ENCODE measurements around the gene CENPP.

The CENPP gene

GRCh38 chr9:92483627-92484545 is 158.1 kb downstream of the CENPP start:
- Histone ChIP-seq H3K9me3 (no peaks in the 10 kb centered on the region), H3K4me3 (no peak overlapping the region), H3K4me1 (peaks cover 0 to 85% (median 35%) of the 10 kb centered on the region in 4 donors), H3K36me3 (no peaks in the 10 kb centered on the region), H3K27me3 (no peaks in the 10 kb centered on the region), H3K27ac (peak overlapping the region; percentile 81 to 85)
- no peak for TF ChIP-seq CTCF (IDR thresholded peaks at IDR 0.05)
- intact Hi-C loops (cut with DNase I; ENCODE audit: low total_unique reads), result no loop called here
- DNase-seq, result no peak

- H3K4me3 ChIP-seq, result no peak overlapping the region
- no peaks in the 10 kb centered on the region for H3K27me3 ChIP-seq
- no peaks in the 10 kb centered on the region for H3K36me3 ChIP-seq
- DNase-seq, result no peak
- H3K9me3 ChIP-seq, result no peaks in the 10 kb centered on the region
- H3K4me1 ChIP-seq, result peaks cover 0 to 85% (median 32%) of the 10 kb centered on the region in 4 donors
- peak overlapping the region; percentile 81 to 85 for H3K27ac ChIP-seq
- intact Hi-C loops (cut with DNase I; ENCODE audit: low total_unique reads), result no loop called here
- no peak for TF ChIP-seq CTCF (IDR thresholded peaks at IDR 0.05)
Observed at GRCh38 chr9:92484563-92484962, 158.8 kb downstream of the CENPP start.

GRCh38 chr9:92486371-92486770 is 160.6 kb downstream of the CENPP start:
- H3K27me3 ChIP-seq, result no peaks in the 10 kb centered on the region
- peak overlapping the region; percentile 71 to 81 for H3K27ac ChIP-seq
- TF ChIP-seq CTCF (IDR thresholded peaks at IDR 0.05), result no peak
- intact Hi-C loops (cut with DNase I; ENCODE audit: low total_unique reads), result no loop called here
- H3K36me3 ChIP-seq, result no peaks in the 10 kb centered on the region
- H3K9me3 ChIP-seq, result no peaks in the 10 kb centered on the region
- peaks cover 0 to 83% (median 30%) of the 10 kb centered on the region in 4 donors for H3K4me1 ChIP-seq
- no peak for DNase-seq
- H3K4me3 ChIP-seq, result no peak overlapping the region

GRCh38 chr9:92488681-92489550 is 163.2 kb downstream of the CENPP start:
- DNase-seq, result no peak
- Histone ChIP-seq H3K36me3 (no peaks in the 10 kb centered on the region), H3K27me3 (no peaks in the 10 kb centered on the region), H3K4me3 (no peak overlapping the region), H3K27ac (peak overlapping the region; percentile 71 to 81), H3K4me1 (peaks cover 0 to 64% (median 21%) of the 10 kb centered on the region in 4 donors), H3K9me3 (no peaks in the 10 kb centered on the region)
- intact Hi-C loops (cut with DNase I; ENCODE audit: low total_unique reads), result no loop called here
- no peak for TF ChIP-seq CTCF (IDR thresholded peaks at IDR 0.05)

- DNase-seq, result no peak
- Histone ChIP-seq H3K4me3 (no peak overlapping the region), H3K4me1 (peaks cover 0 to 60% (median 15%) of the 10 kb centered on the region in 4 donors), H3K27ac (no peak overlapping the region), H3K36me3 (no peaks in the 10 kb centered on the region), H3K9me3 (no peaks in the 10 kb centered on the region), H3K27me3 (no peaks in the 10 kb centered on the region)
- no peak for TF ChIP-seq CTCF (IDR thresholded peaks at IDR 0.05)
- intact Hi-C loops (cut with DNase I; ENCODE audit: low total_unique reads), result no loop called here
Observed at GRCh38 chr9:92492781-92493401, 167.1 kb downstream of the CENPP start.
